ENCODE measurements around the gene UXS1. TPM values are rescaled to one million over a fixed set of nuclear protein-coding genes. Genes with fewer than 3 reads are reported as not detected.

The UXS1 gene
- total and polyA plus RNA-seq, 9 of the 15 experiments (the other 6 are each of a cell fraction or from before 2014, with no cell fraction given), result 5.8 to 25.8 (median 15.0) TPM

DNA sequence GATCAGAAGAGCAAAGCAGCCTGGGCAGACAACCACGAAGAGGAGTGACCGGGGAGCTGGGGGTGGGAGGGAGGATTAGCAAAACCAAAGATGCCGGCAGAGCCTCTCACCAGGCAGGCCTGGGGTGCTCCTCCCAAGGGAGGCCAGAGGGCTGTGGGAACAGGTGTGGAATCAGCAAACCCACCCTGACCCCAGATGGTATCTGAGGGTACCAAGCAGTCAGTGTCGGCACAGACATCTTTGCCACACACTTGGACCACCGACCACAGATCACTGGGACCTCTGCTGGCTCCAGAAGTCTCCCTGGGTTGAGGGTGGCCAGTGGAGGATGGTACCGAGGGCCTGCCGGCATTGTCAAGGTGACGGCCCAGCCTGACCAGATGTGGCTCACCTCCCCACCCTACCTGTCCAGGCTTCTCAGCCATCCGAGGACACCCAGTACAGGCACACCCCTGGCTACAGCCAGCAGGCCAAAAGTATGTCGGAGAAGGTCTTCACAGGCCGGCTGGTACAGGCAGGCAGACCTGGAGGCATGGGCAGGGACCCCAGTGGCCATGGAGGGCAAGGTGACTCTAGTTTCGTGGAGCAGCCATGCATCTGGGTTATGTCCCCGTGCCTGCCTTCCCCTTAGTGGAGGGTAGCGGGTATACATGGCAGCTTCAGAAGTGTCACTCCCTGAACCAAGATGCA, 82.1 kb downstream of the UXS1 start:
- Histone ChIP-seq H3K4me3 (no peak overlapping the region), H3K4me2 (ENCODE audit: insufficient read depth, low read length) (no peak overlapping the region), H2AFZ (ENCODE audit: low read depth, low read length) (no peak overlapping the region), H3K27me3 (ENCODE audit: control insufficient read depth in 2 of 2, insufficient read depth in 2 of 2, low read length in 2 of 2) (no peaks in the 10 kb centered on the region), H3K9me3 (replicated peaks; ENCODE audit: control insufficient read depth, insufficient read depth, low read depth, low read length) (no peaks in the 10 kb centered on the region), H3K4me1 (replicated peaks in 1 of 2; ENCODE audit: control insufficient read depth in 2 of 2, insufficient read depth in 2 of 2, low read length in 2 of 2) (peaks cover 13 to 25% of the 10 kb centered on the region in 2 experiments; a peak in 4 of 5 replicates), H3K36me3 (ENCODE audit: control insufficient read depth, insufficient read depth, low read length) (peaks cover 61% of the 10 kb centered on the region), H3K27ac (ENCODE audit: extremely low read depth, low read depth, low read length) (no peak overlapping the region), H3K9ac (ENCODE audit: insufficient read depth in 1 of 2, low read depth in 2 of 2, low read length in 2 of 2) (0 out of 4 replicates have a peak overlapping the region, but pooled peaks of 1 of the 2 experiments have one; percentile 34), H4K20me1 (replicated peaks; ENCODE audit: control insufficient read depth, insufficient read depth, low read length) (peaks cover 18% of the 10 kb centered on the region), H3K79me2 (ENCODE audit: control insufficient read depth, insufficient read depth, low read length) (0 out of 3 replicates have a peak, but pooled peaks cover 2% of the 10 kb centered on the region), H3K9me1 (ENCODE audit: control insufficient read depth, insufficient read depth, low read length) (no peaks in the 10 kb centered on the region)
- intact Hi-C loops (cut with micrococcal nuclease) (no loop called here), in situ Hi-C loops (cut with MboI) (no loop called here)
- WGBS (ENCODE audit: insufficient coverage, low coverage, missing lambda C conversion rate), result 91% methylated on average over 13 of the region's 14 CpGs
- POLR2A ChIA-PET, result interaction anchor here (0.6 kb wide), 1 partner anchor 148 kb away, joined by 3 read pairs; no protein-coding TSS in a partner anchor
- BruUV-seq (replicated peaks), result no TSS peak
- no peak for DNase-seq (ENCODE audit: extremely low read depth in 1 of 4, low spot score in 3 of 4)
- FAIRE-seq, result no peak
- ATAC-seq, result no peak
- CTCF ChIA-PET (ENCODE audit: low intra/inter-chr PET ratio), result no interaction called here
- TF ChIP-seq ZNF445 (CRISPR knock-in tag; IDR thresholded peaks at IDR 0.05; ENCODE audit: low read depth) (no peak), NR2C2 (CRISPR knock-in tag; IDR thresholded peaks at IDR 0.05) (no peak), NR2C2 (tag; IDR thresholded peaks at IDR 0.05) (no peak), TRIM24 (IDR thresholded peaks at IDR 0.05) (no peak), ZNF165 (CRISPR knock-in tag; IDR thresholded peaks at IDR 0.05; ENCODE audit: borderline replicate concordance) (no peak)
- TF ChIP-seq, protein P1, sequence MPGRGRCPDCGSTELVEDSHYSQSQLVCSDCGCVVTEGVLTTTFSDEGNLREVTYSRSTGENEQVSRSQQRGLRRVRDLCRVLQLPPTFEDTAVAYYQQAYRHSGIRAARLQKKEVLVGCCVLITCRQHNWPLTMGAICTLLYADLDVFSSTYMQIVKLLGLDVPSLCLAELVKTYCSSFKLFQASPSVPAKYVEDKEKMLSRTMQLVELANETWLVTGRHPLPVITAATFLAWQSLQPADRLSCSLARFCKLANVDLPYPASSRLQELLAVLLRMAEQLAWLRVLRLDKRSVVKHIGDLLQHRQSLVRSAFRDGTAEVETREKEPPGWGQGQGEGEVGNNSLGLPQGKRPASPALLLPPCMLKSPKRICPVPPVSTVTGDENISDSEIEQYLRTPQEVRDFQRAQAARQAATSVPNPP (IDR thresholded peaks at IDR 0.05; ENCODE audit: borderline replicate concordance, insufficient read depth, insufficient read length), result no peak
- TF ChIP-seq, protein P2, sequence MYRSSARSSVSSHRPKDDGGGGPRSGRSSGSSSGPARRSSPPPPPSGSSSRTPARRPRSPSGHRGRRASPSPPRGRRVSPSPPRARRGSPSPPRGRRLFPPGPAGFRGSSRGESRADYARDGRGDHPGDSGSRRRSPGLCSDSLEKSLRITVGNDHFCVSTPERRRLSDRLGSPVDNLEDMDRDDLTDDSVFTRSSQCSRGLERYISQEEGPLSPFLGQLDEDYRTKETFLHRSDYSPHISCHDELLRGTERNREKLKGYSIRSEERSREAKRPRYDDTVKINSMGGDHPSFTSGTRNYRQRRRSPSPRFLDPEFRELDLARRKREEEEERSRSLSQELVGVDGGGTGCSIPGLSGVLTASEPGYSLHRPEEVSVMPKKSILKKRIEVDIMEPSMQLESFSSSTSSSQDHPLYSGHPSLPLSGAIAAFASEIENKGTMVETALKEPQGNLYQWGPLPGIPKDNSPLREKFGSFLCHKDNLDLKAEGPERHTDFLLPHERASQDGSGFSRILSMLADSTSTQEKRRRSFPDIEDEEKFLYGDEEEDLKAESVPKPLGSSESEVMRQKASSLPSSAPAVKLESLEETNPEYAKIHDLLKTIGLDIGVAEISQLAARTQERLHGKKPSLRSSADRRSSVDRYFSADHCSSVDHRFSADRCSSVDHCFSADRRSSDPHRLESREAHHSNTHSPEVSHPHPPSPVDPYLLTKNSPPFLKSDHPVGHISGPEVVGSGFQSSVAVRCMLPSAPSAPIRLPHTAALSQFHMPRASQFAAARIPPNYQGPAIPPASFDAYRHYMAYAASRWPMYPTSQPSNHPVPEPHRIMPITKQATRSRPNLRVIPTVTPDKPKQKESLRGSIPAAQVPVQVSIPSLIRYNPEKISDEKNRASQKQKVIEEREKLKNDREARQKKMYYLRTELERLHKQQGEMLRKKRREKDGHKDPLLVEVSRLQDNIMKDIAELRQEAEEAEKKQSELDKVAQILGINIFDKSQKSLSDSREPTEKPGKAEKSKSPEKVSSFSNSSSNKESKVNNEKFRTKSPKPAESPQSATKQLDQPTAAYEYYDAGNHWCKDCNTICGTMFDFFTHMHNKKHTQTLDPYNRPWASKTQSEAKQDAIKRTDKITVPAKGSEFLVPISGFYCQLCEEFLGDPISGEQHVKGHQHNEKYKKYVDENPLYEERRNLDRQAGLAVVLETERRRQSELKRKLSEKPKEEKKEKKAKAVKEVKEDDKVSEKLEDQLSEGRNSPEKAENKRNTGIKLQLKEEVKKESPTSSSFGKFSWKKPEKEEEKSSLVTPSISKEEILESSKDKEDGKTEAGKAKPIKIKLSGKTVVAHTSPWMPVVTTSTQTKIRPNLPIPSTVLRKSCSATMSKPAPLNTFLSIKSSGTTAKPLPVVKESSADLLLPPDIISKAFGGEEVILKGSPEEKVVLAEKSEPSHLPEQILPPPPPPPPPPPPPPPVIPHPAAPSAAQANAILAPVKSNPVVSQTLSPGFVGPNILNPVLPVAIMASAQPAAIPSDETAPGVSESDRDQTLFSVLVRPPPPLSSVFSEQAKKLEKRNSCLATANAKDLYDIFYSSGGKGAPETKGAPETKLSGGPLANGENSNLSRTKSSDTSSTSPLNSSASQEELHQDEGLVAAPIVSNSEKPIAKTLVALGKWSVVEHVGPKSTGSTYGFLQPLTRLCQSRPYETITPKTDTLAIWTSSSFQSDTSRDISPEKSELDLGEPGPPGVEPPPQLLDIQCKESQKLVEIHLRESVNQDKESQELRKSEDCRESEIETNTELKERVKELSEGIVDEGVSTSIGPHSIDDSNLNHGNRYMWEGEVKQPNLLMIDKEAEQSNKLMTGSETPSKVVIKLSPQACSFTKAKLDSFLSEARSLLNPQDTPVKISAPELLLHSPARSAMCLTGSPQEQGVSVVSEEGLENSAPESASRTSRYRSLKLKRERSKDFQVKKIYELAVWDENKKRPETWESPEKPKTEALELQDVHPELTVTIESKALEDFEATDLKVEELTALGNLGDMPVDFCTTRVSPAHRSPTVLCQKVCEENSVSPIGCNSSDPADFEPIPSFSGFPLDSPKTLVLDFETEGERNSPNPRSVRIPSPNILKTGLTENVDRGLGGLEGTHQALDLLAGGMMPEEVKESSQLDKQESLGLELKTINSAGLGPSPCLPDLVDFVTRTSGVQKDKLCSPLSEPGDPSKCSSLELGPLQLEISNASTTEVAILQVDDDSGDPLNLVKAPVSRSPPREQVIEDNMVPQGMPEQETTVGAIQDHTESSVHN (IDR thresholded peaks at IDR 0.05; ENCODE audit: borderline replicate concordance in 1 of 2, low read depth in 1 of 2), result no peak

Measured in K562 (cell line).